Colonic mucosa (tissue), 4 donors: Measurements from ENCODE around the gene GDPD3. TPM values are rescaled to one million over a fixed set of nuclear protein-coding genes. Genes with fewer than 3 reads are reported as not detected.
A peak's percentile ranks its signal among the peaks of the same experiment; 100 is the strongest.

Source experiments
- DNase-seq: peaks from one replicate; pipeline ENCODE4 v3.0.0-alpha.2; 2020
- H3K27ac ChIP-seq: fragments of 200-600 bp; one replicate; pipeline ENCODE4 v1.8.0; 2021
- H3K27me3 ChIP-seq: fragments of 200-600 bp; one replicate; pipeline ENCODE4 v1.8.0; 2021
- H3K36me3 ChIP-seq: fragments of 200-600 bp; one replicate; pipeline ENCODE4 v1.8.0; 2021
- H3K4me1 ChIP-seq: fragments of 200-600 bp; one replicate; pipeline ENCODE4 v1.8.0; 2021; ENCODE audit warnings: mild to moderate bottlenecking
- H3K4me3 ChIP-seq: fragments of 200-600 bp; one replicate; pipeline ENCODE4 v1.8.0; 2021
- H3K9ac ChIP-seq, 2 donors: one replicate each; pipeline ENCODE4 v1.7.0; 2013; ENCODE audit warnings: control low read depth in 2 of 2, low read depth in 2 of 2, low read length in 2 of 2
- H3K9me3 ChIP-seq: fragments of 200-600 bp; one replicate; pipeline ENCODE4 v1.8.0; 2021
- CTCF ChIP-seq: fragments of 200-600 bp; IDR thresholded peaks from one replicate; pipeline ENCODE4 v1.8.0; 2022; ENCODE audit warnings: antibody characterized with exemption, mild to moderate bottlenecking
- intact Hi-C: fragments of 100-400 bp; cut with DNase I; formaldehyde crosslinking; loops from one replicate; pipeline ENCODE4 v1.14.1; 2022
- total RNA-seq, 2 donors: library from RNA; stranded (reverse); fragmentation: NEBNext Ultra II Directional in 1 of 2; extraction: Animal tissue kit (Norgen Biotek cat#: 25700) in 1 of 2; gene quantifications; one replicate each; pipeline ENCODE4 v1.2.1, GENCODE V29; 2021
- donor health status: healthy.
- donor health status: DM: no; HTN: no; CAD: no.
- donor health status: DM: no; HTN: no; CAD: no.

GDPD3 gene
- total RNA-seq, 2 donors from 2014 or later = 40.4 to 95.2 TPM

- intact Hi-C loops = no loop called here
- TF ChIP-seq CTCF = no peak
- peak overlapping the region; percentile 89 for H3K4me3 ChIP-seq
- H3K36me3 ChIP-seq = peaks cover 26% of the 10 kb centered on the region
- H3K4me1 ChIP-seq = peaks cover 13% of the 10 kb centered on the region
- peak overlapping the region; percentile 98 to 100 for H3K9ac ChIP-seq
- peak overlapping the region; percentile 96 for H3K27ac ChIP-seq
- H3K27me3 ChIP-seq = no peaks in the 10 kb centered on the region
- peak; percentile 52 for DNase-seq
- H3K9me3 ChIP-seq = no peaks in the 10 kb centered on the region
Observed at GRCh38 chr16:30065943-30066760, 47.2 kb downstream of the GDPD3 start.

DNA sequence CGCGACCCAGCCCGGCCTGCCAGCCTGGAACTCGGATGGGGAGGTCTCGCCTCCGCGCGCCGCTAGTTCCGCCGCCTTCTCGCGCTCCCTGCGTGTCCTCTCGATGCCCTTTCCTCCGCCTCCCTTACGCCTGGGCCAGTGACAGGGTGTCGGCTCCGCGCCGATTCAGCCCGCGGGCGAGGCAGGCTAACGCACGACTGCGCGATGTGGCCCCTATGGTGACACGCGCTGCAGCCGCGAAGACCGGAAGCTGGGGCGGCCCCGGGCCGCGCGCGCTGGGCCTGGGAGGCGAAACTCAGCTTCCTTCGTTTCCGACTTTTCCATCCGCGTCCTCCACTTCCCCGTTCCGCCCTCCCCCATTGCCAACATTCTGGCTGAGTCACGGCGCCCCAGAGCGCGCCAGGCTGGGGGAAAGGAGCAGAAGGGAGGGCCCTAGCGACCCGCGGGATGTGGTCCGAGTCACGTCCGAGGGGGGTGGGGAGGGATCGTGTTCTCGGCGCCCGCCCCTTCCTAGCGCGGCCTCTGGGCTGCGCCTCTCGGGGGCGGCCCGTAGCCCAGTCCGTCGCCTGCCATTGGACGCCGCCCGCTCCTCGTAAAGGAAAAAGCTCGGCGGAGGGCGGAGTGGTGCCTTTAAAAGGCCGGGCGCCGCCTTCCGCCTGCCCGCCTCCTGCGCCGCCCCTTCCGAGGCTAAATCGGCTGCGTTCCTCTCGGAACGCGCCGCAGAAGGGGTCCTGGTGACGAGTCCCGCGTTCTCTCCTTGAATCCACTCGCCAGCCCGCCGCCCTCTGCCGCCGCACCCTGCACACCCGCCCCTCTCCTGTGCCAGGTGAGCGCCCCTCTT lies 48.0 kb downstream of the GDPD3 start, which contains the start of gene ALDOA:
TSS of gene ALDOA (plus strand) at position 659 of the 841 bp plus-strand sequence. CDS start 1,138 bp downstream, outside the sequence.
- peak; percentile 99 for DNase-seq
- H3K36me3 ChIP-seq = peaks cover 21% of the 10 kb centered on the region
- H3K27ac ChIP-seq = peak within 1 kb of the TSS; percentile 96
- peaks cover 13% of the 10 kb centered on the region for H3K4me1 ChIP-seq
- peak within 1 kb of the TSS; percentile 98 to 100 for H3K9ac ChIP-seq
- peak within 1 kb of the TSS; percentile 89 for H3K4me3 ChIP-seq
- intact Hi-C loops = no loop called here
- no peak for TF ChIP-seq CTCF
- H3K27me3 ChIP-seq = no peaks in the 10 kb centered on the region
- H3K9me3 ChIP-seq = no peaks in the 10 kb centered on the region

GRCh38 chr16:30064729-30065101 lies 48.6 kb downstream of the GDPD3 start:
- no peak for DNase-seq
- TF ChIP-seq CTCF = no peak
- H3K27me3 ChIP-seq = no peaks in the 10 kb centered on the region
- H3K27ac ChIP-seq = peak overlapping the region; percentile 96
- H3K4me1 ChIP-seq = peaks cover 13% of the 10 kb centered on the region
- peaks cover 16% of the 10 kb centered on the region for H3K36me3 ChIP-seq
- peak overlapping the region; percentile 71 to 76 for H3K9ac ChIP-seq
- intact Hi-C loops = no loop called here
- peak overlapping the region; percentile 89 for H3K4me3 ChIP-seq
- no peaks in the 10 kb centered on the region for H3K9me3 ChIP-seq

GRCh38 chr16:30063893-30064728 lies 49.2 kb downstream of the GDPD3 start:
- Histone ChIP-seq H3K9ac (peak overlapping the region; percentile 71 to 76), H3K27me3 (no peaks in the 10 kb centered on the region), H3K4me3 (peak overlapping the region; percentile 89), H3K4me1 (peaks cover 8% of the 10 kb centered on the region), H3K27ac (peak overlapping the region; percentile 96), H3K36me3 (peaks cover 10% of the 10 kb centered on the region), H3K9me3 (no peaks in the 10 kb centered on the region)
- no peak for TF ChIP-seq CTCF
- peak; percentile 81 for DNase-seq
- intact Hi-C loops = no loop called here
